ENCODE results near the gene SNX17. TPM values are rescaled to one million over a fixed set of nuclear protein-coding genes. Genes with fewer than 3 reads are reported as not detected.

SNX17 gene
- total RNA-seq: 10 to 100 TPM; 59.8 to 99.3 (median 73.9) TPM

DNA sequence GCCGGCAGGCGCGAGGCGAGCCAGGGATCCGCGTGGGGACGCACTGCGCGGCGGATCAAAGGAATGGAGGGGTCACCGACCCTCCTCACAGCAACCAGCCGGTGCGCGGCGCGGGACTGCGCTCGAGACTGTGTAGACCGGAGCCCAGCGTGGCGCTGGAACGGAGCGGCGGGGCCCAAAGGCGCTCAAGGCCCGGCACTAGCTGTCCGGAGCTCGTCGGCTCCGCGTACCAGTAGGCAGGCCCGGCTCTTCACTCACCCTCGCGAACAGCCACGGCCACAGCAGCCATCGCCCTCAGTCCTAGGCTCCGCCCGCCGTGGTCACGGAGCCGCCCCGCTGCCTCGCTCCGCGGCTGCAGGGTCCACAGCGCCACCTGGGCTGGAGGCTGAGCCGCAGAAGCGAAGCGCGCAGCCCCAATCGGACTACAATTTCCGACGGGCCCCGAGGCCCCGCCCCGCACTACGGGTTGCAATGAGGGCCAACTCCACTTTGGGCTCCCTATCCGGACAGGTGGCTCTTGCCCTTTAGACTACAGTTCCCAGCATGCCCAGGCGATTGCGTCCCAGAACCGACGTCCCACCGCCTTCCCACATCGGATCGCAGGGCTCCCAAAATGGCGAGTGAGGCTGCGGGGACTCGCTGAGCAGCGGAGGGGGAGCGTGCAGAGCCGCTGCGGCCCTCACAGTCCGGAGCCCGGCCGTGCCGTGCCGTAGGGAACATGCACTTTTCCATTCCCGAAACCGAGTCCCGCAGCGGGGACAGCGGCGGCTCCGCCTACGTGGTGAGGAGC is at the start of gene SNX17, which contains the start of gene EIF2B4:
SNX17 (plus strand) TSS at position 591 of the 790 bp plus-strand sequence; CDS start at position 719, 128 bp downstream.
EIF2B4 (minus strand) TSS at position 313 of the 790 bp plus-strand sequence; CDS start at position 289, 24 bp downstream.
- TF ChIP-seq EP300 (IDR thresholded peaks at IDR 0.05; ENCODE audit: low read depth): no peak
- peak; percentile 78 for TF ChIP-seq POLR2A (IDR thresholded peaks at IDR 0.05)
- TF ChIP-seq POLR2AphosphoS5 (IDR thresholded peaks at IDR 0.05): peak; percentile 90 to 93 (median 92)
- peak; percentile 43 to 80 (median 59) for TF ChIP-seq CTCF (IDR thresholded peaks at IDR 0.05)
- intact Hi-C loops (cut with DNase I; ENCODE audit: low total_unique reads) (no loop called here), in situ Hi-C loops (cut with MboI; ENCODE audit: low pct_ligation_motif_present in 1 of 4, low pct_unique_long_range_greater_than_20kb in 1 of 4, low sequenced_read_pairs in 3 of 4) (no loop called here)

GRCh38 chr2:27320958-27321543 is 49.4 kb upstream of the SNX17 start:
- intact Hi-C loops (cut with DNase I; ENCODE audit: low total_unique reads) (no loop called here), in situ Hi-C loops (cut with MboI; ENCODE audit: low pct_ligation_motif_present in 1 of 4, low pct_unique_long_range_greater_than_20kb in 1 of 4, low sequenced_read_pairs in 3 of 4) (no loop called here)
- DNase-seq: peak; percentile 57
- Histone ChIP-seq H3K4me3 (no peak overlapping the region), H3K4me1 (peaks cover 7 to 22% (median 18%) of the 10 kb centered on the region in 4 donors), H3K9me3 (no peaks in the 10 kb centered on the region), H3K36me3 (peaks cover 0 to 2% (median 0%) of the 10 kb centered on the region in 4 donors), H3K27me3 (no peaks in the 10 kb centered on the region), H3K27ac (no peak overlapping the region)
- TF ChIP-seq CTCF (IDR thresholded peaks at IDR 0.05) (peak; percentile 12 to 49 (median 28)), POLR2AphosphoS5 (IDR thresholded peaks at IDR 0.05) (peak in 2 of 3 donors; percentile 30 to 51), EP300 (IDR thresholded peaks at IDR 0.05; ENCODE audit: low read depth) (no peak), POLR2A (IDR thresholded peaks at IDR 0.05) (no peak)
- 59 to 80% methylated on average over 2 to 8 of the region's 8 CpGs for WGBS, 2 donors (ENCODE audit: low coverage in 1 of 2)

More for the DNA sequence above, at the start of gene SNX17, which contains the start of gene EIF2B4:
- peaks cover 22 to 37% (median 26%) of the 10 kb centered on the region in 4 donors for H3K4me1 ChIP-seq
- H3K27me3 ChIP-seq: no peaks in the 10 kb centered on the region
- H3K9me3 ChIP-seq: no peaks in the 10 kb centered on the region
- H3K27ac ChIP-seq: peak within 1 kb of the TSS; percentile 92 to 96 (median 94)
- peak; percentile 100 for DNase-seq
- H3K4me3 ChIP-seq: peak within 1 kb of the TSS; percentile 82 to 95 (median 92)
- 0% methylated on average over 41 of the region's 85 CpGs; no CpG with 5 or more reads in 1 of the 2 donors for WGBS, 2 donors (ENCODE audit: low coverage in 1 of 2)
- H3K36me3 ChIP-seq: peaks cover 0 to 48% (median 24%) of the 10 kb centered on the region in 4 donors

- 4% methylated on average over 10 of the region's 10 CpGs; no CpG with 5 or more reads in 1 of the 2 donors for WGBS, 2 donors (ENCODE audit: low coverage in 1 of 2)
- peak overlapping the region; percentile 71 to 76 (median 73) for H3K4me3 ChIP-seq
- DNase-seq: peak; percentile 18
- intact Hi-C loops (cut with DNase I; ENCODE audit: low total_unique reads) (no loop called here), in situ Hi-C loops (cut with MboI; ENCODE audit: low pct_ligation_motif_present in 1 of 4, low pct_unique_long_range_greater_than_20kb in 1 of 4, low sequenced_read_pairs in 3 of 4) (no loop called here)
- peaks cover 7 to 22% (median 18%) of the 10 kb centered on the region in 4 donors for H3K4me1 ChIP-seq
- no peaks in the 10 kb centered on the region for H3K9me3 ChIP-seq
- H3K27me3 ChIP-seq: no peaks in the 10 kb centered on the region
- peak overlapping the region; percentile 90 to 94 (median 92) for H3K27ac ChIP-seq
- H3K36me3 ChIP-seq: peaks cover 0 to 11% (median 2%) of the 10 kb centered on the region in 4 donors
- TF ChIP-seq POLR2AphosphoS5 (IDR thresholded peaks at IDR 0.05): no peak
- TF ChIP-seq POLR2A (IDR thresholded peaks at IDR 0.05): no peak
- no peak for TF ChIP-seq CTCF (IDR thresholded peaks at IDR 0.05)
- TF ChIP-seq EP300 (IDR thresholded peaks at IDR 0.05; ENCODE audit: low read depth): no peak
These were observed 48.1 kb upstream of the SNX17 start for GRCh38 chr2:27322301-27322765.

Data from transverse colon (tissue), 4 donors.